Measurements from ENCODE around the gene RAB20.

The RAB20 gene

GRCh38 chr13:110525328-110526319, 35.9 kb downstream of the RAB20 start:
- DNase-seq = no peak

GRCh38 chr13:110524541-110525257, 36.8 kb downstream of the RAB20 start:
- DNase-seq = no peak

- DNase-seq = no peak
These were observed 37.5 kb downstream of the RAB20 start for GRCh38 chr13:110523838-110524540.

- no peak for DNase-seq
These were observed 38.3 kb downstream of the RAB20 start for GRCh38 chr13:110523180-110523579.

GRCh38 chr13:110522721-110523120, 38.8 kb downstream of the RAB20 start:
- DNase-seq = no peak

- DNase-seq = peak; percentile 87
These were observed 39.6 kb downstream of the RAB20 start for GRCh38 chr13:110521946-110522345.

GRCh38 chr13:110521296-110521680, 40.2 kb downstream of the RAB20 start:
- no peak for DNase-seq

- DNase-seq = peak; percentile 99
These were observed 40.9 kb downstream of the RAB20 start for GRCh38 chr13:110520431-110521295.

GRCh38 chr13:110519506-110519905, 42.0 kb downstream of the RAB20 start:
- no peak for DNase-seq

GRCh38 chr13:110519046-110519445, 42.5 kb downstream of the RAB20 start:
- DNase-seq = no peak

- no peak for DNase-seq
These were observed 43.0 kb downstream of the RAB20 start for GRCh38 chr13:110518571-110518970.

GRCh38 chr13:110518226-110518525, 43.3 kb downstream of the RAB20 start:
- no peak for DNase-seq

GRCh38 chr13:110517505-110518225, 43.9 kb downstream of the RAB20 start:
- DNase-seq = no peak

- no peak for DNase-seq
These were observed 45.0 kb downstream of the RAB20 start for GRCh38 chr13:110516500-110516899.

- no peak for DNase-seq
These were observed 49.3 kb downstream of the RAB20 start for GRCh38 chr13:110512198-110512740.

GRCh38 chr13:110511509-110512181, 49.9 kb downstream of the RAB20 start:
- DNase-seq = no peak

- peak; percentile 49 for DNase-seq
These were observed 51.3 kb downstream of the RAB20 start for GRCh38 chr13:110509971-110510786.

- no peak for DNase-seq
These were observed 52.0 kb downstream of the RAB20 start for GRCh38 chr13:110509478-110509926.

GRCh38 chr13:110507678-110508381, 53.7 kb downstream of the RAB20 start:
- no peak for DNase-seq

All from inflammatory macrophage treated with lipopolysaccharide for 4 hours (primary cell).